ENCODE data around the gene ASCL1.

DNA sequence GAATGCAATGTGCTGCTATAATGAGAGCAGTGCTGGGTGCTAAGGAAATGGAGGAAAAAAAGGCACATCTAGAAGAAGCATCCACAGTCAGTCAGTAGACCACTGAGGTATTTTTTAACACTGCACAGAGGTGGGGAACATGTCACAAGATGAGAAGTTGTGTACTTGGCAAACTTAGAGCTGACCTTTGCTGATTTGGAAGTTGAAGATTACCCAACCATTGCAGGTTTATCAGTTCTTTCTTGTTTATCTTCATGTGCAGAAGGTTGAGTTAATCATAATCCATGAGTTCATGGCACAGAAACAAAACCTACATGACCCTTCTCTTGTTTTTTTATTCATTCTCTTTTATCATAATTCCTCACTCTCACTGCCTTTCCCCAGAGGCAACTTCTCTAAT lies 37.2 kb upstream of the ASCL1 start:
- TF ChIP-seq, protein P1, sequence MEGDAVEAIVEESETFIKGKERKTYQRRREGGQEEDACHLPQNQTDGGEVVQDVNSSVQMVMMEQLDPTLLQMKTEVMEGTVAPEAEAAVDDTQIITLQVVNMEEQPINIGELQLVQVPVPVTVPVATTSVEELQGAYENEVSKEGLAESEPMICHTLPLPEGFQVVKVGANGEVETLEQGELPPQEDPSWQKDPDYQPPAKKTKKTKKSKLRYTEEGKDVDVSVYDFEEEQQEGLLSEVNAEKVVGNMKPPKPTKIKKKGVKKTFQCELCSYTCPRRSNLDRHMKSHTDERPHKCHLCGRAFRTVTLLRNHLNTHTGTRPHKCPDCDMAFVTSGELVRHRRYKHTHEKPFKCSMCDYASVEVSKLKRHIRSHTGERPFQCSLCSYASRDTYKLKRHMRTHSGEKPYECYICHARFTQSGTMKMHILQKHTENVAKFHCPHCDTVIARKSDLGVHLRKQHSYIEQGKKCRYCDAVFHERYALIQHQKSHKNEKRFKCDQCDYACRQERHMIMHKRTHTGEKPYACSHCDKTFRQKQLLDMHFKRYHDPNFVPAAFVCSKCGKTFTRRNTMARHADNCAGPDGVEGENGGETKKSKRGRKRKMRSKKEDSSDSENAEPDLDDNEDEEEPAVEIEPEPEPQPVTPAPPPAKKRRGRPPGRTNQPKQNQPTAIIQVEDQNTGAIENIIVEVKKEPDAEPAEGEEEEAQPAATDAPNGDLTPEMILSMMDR (IDR thresholded peaks at IDR 0.05), result no peak
- TF ChIP-seq POLR2A (IDR thresholded peaks at IDR 0.05), result no peak

Measured in Peyer's patch (tissue), 4 donors.